ENCODE results near the gene NCBP3. TPM values are rescaled to one million over a fixed set of nuclear protein-coding genes. Genes with fewer than 3 reads are reported as not detected.
A peak's percentile ranks its signal among the peaks of the same experiment; 100 is the strongest.
"Not testable (repeated sequence)": the region's sequence is repeated elsewhere in the genome, so short reads cannot be mapped to it uniquely, and the experiment has no call there.

The NCBP3 gene
- total and polyA plus RNA-seq, 5 experiments from 2014 or later, result 9.3 to 52.0 (median 15.5) TPM

GRCh38 chr17:3794557-3795389 lies 51.3 kb downstream of the NCBP3 start:
- peak overlapping the region; percentile 14 to 95 (median 82) for H3K27ac Mint-ChIP-seq
- H3K4me1 Mint-ChIP-seq, result peaks cover 19 to 65% (median 42%) of the 10 kb centered on the region in 4 donors
- POLR2A ChIA-PET, result no interaction called here
- H3K9me3 Mint-ChIP-seq, result no peaks in the 10 kb centered on the region
- no peaks in the 10 kb centered on the region for H3K36me3 Mint-ChIP-seq
- DNase-seq, result peak in 3 of 10 donors; percentile 9 to 64 (median 50)
- H3K27me3 Mint-ChIP-seq, result no peaks in the 10 kb centered on the region
- ATAC-seq, result peak in 1 of 2 donors; percentile 45
- H3K4me3 Mint-ChIP-seq, result peak overlapping the region in 7 of 10 donors; percentile 57 to 76 (median 65)

- not testable (repeated sequence) for ATAC-seq, H3K4me3 Mint-ChIP-seq, H3K27me3 Mint-ChIP-seq, H3K36me3 Mint-ChIP-seq, H3K9me3 Mint-ChIP-seq, DNase-seq
- Mint-ChIP-seq H3K27ac (peak overlapping the region in 1 of 10 donors; percentile 25), H3K4me1 (peaks cover 19 to 66% (median 42%) of the 10 kb centered on the region in 4 donors)
- POLR2A ChIA-PET, result interaction anchor here (1.2 kb wide), 1 partner anchor 39 kb away, joined by 4 read pairs; no protein-coding TSS in a partner anchor
These were observed 51.9 kb downstream of the NCBP3 start for GRCh38 chr17:3794152-3794551.

- ATAC-seq, DNase-seq, H3K27me3 Mint-ChIP-seq, H3K36me3 Mint-ChIP-seq, H3K9me3 Mint-ChIP-seq, H3K4me3 Mint-ChIP-seq: not testable (repeated sequence)
- Mint-ChIP-seq H3K4me1 (peaks cover 19 to 65% (median 41%) of the 10 kb centered on the region in 4 donors), H3K27ac (peak overlapping the region in 2 of 10 donors; percentile 15 to 35)
- POLR2A ChIA-PET, result interaction anchor here (0.7 to 1.2 kb wide), 3 partner anchors 38 to 43 kb away, joined by 3 to 4 read pairs (median 4); no protein-coding TSS in a partner anchor
These were observed 52.8 kb downstream of the NCBP3 start for GRCh38 chr17:3793258-3793657.

GRCh38 chr17:3792481-3792880 lies 53.6 kb downstream of the NCBP3 start:
- ATAC-seq (no peak), DNase-seq (no peak)
- peaks cover 19 to 68% (median 39%) of the 10 kb centered on the region in 4 donors for H3K4me1 Mint-ChIP-seq
- no peaks in the 10 kb centered on the region for H3K9me3 Mint-ChIP-seq
- POLR2A ChIA-PET, result interaction anchor here (0.9 to 1.1 kb wide), 2 partner anchors 30 to 40 kb away, joined by 3 to 4 read pairs; no protein-coding TSS in a partner anchor
- H3K36me3 Mint-ChIP-seq, result no peaks in the 10 kb centered on the region
- H3K27ac Mint-ChIP-seq, result peak overlapping the region in 2 of 10 donors; percentile 47 to 48
- H3K4me3 Mint-ChIP-seq, result no peak overlapping the region
- H3K27me3 Mint-ChIP-seq, result no peaks in the 10 kb centered on the region

GRCh38 chr17:3788200-3788599 lies 57.8 kb downstream of the NCBP3 start:
- Mint-ChIP-seq H3K27ac (peak overlapping the region in 3 of 10 donors; percentile 35 to 78 (median 56)), H3K4me3 (peak overlapping the region in 2 of 10 donors; percentile 12 to 37), H3K27me3 (no peaks in the 10 kb centered on the region), H3K9me3 (no peaks in the 10 kb centered on the region), H3K36me3 (no peaks in the 10 kb centered on the region), H3K4me1 (peaks cover 7 to 43% (median 21%) of the 10 kb centered on the region in 4 donors)
- POLR2A ChIA-PET, result interaction anchor here (0.6 to 0.7 kb wide), 3 partner anchors 47 to 1011 kb away, joined by 3 to 8 read pairs (median 5); no protein-coding TSS in a partner anchor
- DNase-seq (peak in 1 of 10 donors; percentile 31), ATAC-seq (peak in 1 of 2 donors; percentile 41)

GRCh38 chr17:3785323-3785722 lies 60.7 kb downstream of the NCBP3 start:
- not testable (repeated sequence) for H3K27me3 Mint-ChIP-seq, H3K36me3 Mint-ChIP-seq, ATAC-seq, H3K9me3 Mint-ChIP-seq, DNase-seq
- POLR2A ChIA-PET, result interaction anchor here (0.7 kb wide), 1 partner anchor 33 kb away, joined by 3 read pairs; no protein-coding TSS in a partner anchor
- peak overlapping the region in 1 of 10 donors; percentile 28 for H3K4me3 Mint-ChIP-seq
- peaks cover 4 to 27% (median 16%) of the 10 kb centered on the region in 4 donors for H3K4me1 Mint-ChIP-seq
- H3K27ac Mint-ChIP-seq, result peak overlapping the region in 1 of 10 donors; percentile 66

- Mint-ChIP-seq H3K4me3 (no peak overlapping the region), H3K27ac (no peak overlapping the region), H3K27me3 (no peaks in the 10 kb centered on the region), H3K36me3 (no peaks in the 10 kb centered on the region), H3K9me3 (no peaks in the 10 kb centered on the region), H3K4me1 (peaks cover 4 to 9% (median 6%) of the 10 kb centered on the region in 4 donors)
- POLR2A ChIA-PET, result no interaction called here
- DNase-seq (no peak), ATAC-seq (no peak)
These were observed 63.3 kb downstream of the NCBP3 start for GRCh38 chr17:3782751-3783150.

GRCh38 chr17:3780986-3781385 lies 65.1 kb downstream of the NCBP3 start:
- POLR2A ChIA-PET, result interaction anchor here (1.0 kb wide), 1 partner anchor 70 kb away, joined by 4 read pairs; no protein-coding TSS in a partner anchor
- DNase-seq (no peak), ATAC-seq (no peak)
- peaks cover 0 to 7% (median 4%) of the 10 kb centered on the region in 4 donors for H3K4me1 Mint-ChIP-seq
- no peaks in the 10 kb centered on the region for H3K36me3 Mint-ChIP-seq
- no peaks in the 10 kb centered on the region for H3K27me3 Mint-ChIP-seq
- H3K9me3 Mint-ChIP-seq, result no peaks in the 10 kb centered on the region
- no peak overlapping the region for H3K27ac Mint-ChIP-seq
- no peak overlapping the region for H3K4me3 Mint-ChIP-seq

GRCh38 chr17:3777366-3778120 lies 68.5 kb downstream of the NCBP3 start:
- no peaks in the 10 kb centered on the region for H3K36me3 Mint-ChIP-seq
- POLR2A ChIA-PET, result no interaction called here
- ATAC-seq, result no peak
- H3K9me3 Mint-ChIP-seq, result no peaks in the 10 kb centered on the region
- H3K4me1 Mint-ChIP-seq, result peaks cover 4 to 5% (median 4%) of the 10 kb centered on the region in 4 donors
- peak overlapping the region in 2 of 10 donors; percentile 51 to 75 for H3K27ac Mint-ChIP-seq
- no peaks in the 10 kb centered on the region for H3K27me3 Mint-ChIP-seq
- no peak for DNase-seq
- no peak overlapping the region for H3K4me3 Mint-ChIP-seq

- H3K27me3 Mint-ChIP-seq, result no peaks in the 10 kb centered on the region
- no peak for DNase-seq
These were observed 72.1 kb downstream of the NCBP3 start for GRCh38 chr17:3773966-3774365.

GRCh38 chr17:3773511-3773910 lies 72.5 kb downstream of the NCBP3 start:
- H3K36me3 Mint-ChIP-seq, result peaks cover 0 to 2% (median 0%) of the 10 kb centered on the region in 3 donors
- H3K4me1 Mint-ChIP-seq, result peaks cover 27 to 45% (median 43%) of the 10 kb centered on the region in 4 donors
- peak overlapping the region in 2 of 10 donors; percentile 11 to 37 for H3K27ac Mint-ChIP-seq
- ATAC-seq (no peak), DNase-seq (no peak)
- no peaks in the 10 kb centered on the region for H3K27me3 Mint-ChIP-seq
- POLR2A ChIA-PET, result no interaction called here
- peaks cover 0 to under 1% (median 0%) of the 10 kb centered on the region in 9 donors for H3K9me3 Mint-ChIP-seq
- H3K4me3 Mint-ChIP-seq, result no peak overlapping the region

More at GRCh38 chr17:3773966-3774365, 72.1 kb downstream of the NCBP3 start:
- POLR2A ChIA-PET, result no interaction called here
- ATAC-seq, result no peak
- H3K4me3 Mint-ChIP-seq, result no peak overlapping the region
- no peaks in the 10 kb centered on the region for H3K36me3 Mint-ChIP-seq
- no peaks in the 10 kb centered on the region for H3K9me3 Mint-ChIP-seq
- no peak overlapping the region for H3K27ac Mint-ChIP-seq
- peaks cover 22 to 40% (median 38%) of the 10 kb centered on the region in 4 donors for H3K4me1 Mint-ChIP-seq

- H3K9me3 Mint-ChIP-seq, result peaks cover 0 to 2% (median 0%) of the 10 kb centered on the region in 9 donors
- peak overlapping the region in 2 of 10 donors; percentile 44 to 53 for H3K4me3 Mint-ChIP-seq
- DNase-seq (no peak), ATAC-seq (no peak)
- H3K27ac Mint-ChIP-seq, result peak overlapping the region in 6 of 10 donors; percentile 8 to 97 (median 66)
- peaks cover 27 to 52% (median 50%) of the 10 kb centered on the region in 4 donors for H3K4me1 Mint-ChIP-seq
- H3K36me3 Mint-ChIP-seq, result peaks cover 0 to 5% (median 0%) of the 10 kb centered on the region in 3 donors
- POLR2A ChIA-PET, result interaction anchor here (2.0 to 2.2 kb wide), 2 partner anchors 18 to 33 kb away, joined by 10 to 12 read pairs; no protein-coding TSS in a partner anchor
- H3K27me3 Mint-ChIP-seq, result no peaks in the 10 kb centered on the region
These were observed 73.3 kb downstream of the NCBP3 start for GRCh38 chr17:3772764-3773163.

Data from naive thymus-derived CD8-positive, alpha-beta T cell (primary cell).